ENCODE data around the gene CNIH3.
"Not testable (repeated sequence)": the region's sequence is repeated elsewhere in the genome, so short reads cannot be mapped to it uniquely, and the experiment has no call there.

CNIH3 gene

DNA sequence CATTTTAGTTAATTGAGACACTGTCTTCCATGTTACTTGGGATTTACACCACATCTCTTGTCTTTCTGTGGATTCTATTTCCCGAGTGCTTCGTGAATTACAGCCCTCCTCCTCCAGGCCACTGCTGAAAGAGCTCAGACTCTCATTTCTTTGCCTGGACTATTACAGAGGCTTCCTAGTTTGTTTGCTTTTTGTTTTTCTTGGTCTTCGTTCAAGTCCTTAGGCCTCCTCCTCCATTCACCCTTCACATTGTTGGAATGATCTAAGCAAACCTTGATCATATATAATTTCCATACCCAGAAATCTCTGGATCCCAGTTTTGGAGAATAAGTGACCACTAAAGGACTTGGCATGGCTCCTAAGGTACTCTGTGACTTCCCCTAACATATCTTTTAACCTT, 94.1 kb downstream of the CNIH3 start:
- H3K9me3 Mint-ChIP-seq, result no peaks in the 10 kb centered on the region
- H3K27ac Mint-ChIP-seq, result no peak overlapping the region
- H3K36me3 Mint-ChIP-seq (ENCODE audit: insufficient read depth), result no peaks in the 10 kb centered on the region
- DNase-seq (no peak), ATAC-seq (replicated peaks) (no peak)
- no peak overlapping the region for H3K4me3 Mint-ChIP-seq
- no peaks in the 10 kb centered on the region for H3K4me1 Mint-ChIP-seq (ENCODE audit: low read depth in 2 of 2)
- H3K27me3 Mint-ChIP-seq, result peaks cover 48 to 57% of the 10 kb centered on the region in 2 donors

DNA sequence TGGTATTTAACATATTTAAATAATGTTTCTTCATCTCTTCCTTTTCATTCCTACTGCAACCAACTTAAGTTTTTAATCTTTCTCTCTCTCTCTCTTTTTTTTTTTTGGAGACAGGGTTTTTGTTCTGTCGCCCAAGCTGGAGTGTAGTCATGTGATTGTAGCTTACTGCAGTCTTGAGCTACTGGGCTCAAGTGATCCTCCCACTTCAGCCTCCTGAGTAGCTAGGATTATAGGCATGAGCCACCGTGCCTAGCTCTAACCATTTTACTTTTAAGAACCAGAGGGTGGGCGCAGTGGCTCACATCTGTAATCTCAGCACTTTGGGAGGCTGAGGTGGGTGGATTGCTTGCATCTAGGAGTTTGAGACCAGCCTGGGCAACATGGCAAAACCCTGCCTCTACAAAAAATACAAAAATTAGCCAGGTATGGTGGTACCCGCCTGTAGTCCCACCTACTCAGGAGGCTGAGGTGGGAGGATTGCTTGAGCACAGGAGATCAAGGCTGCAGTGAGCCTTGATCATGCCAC, 95.2 kb downstream of the CNIH3 start:
- H3K4me3 Mint-ChIP-seq; H3K36me3 Mint-ChIP-seq (ENCODE audit: insufficient read depth); H3K4me1 Mint-ChIP-seq (ENCODE audit: low read depth in 2 of 2); H3K9me3 Mint-ChIP-seq; ATAC-seq (replicated peaks); H3K27ac Mint-ChIP-seq; DNase-seq: not testable (repeated sequence)
- H3K27me3 Mint-ChIP-seq, result peaks cover 58 to 68% of the 10 kb centered on the region in 2 donors

DNA sequence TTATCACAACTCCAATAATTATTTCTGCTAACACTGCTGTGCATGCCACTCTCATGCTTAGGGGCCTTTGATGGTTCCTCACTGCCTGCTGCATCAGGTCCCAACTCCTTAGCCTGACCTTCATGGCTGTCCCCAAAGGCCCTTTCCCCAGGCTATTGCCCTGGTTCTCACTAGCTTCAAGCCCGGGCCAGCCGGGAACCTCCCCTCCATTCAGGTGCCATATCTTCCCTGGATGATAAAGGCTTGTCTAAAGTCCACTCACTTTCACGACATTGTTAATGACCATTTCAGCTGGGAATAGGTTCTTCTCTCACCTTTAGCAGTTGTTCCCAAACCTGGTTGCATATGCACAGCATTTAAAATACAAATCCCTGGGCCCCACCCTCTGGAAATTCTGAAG, 95.8 kb downstream of the CNIH3 start:
- H3K36me3 Mint-ChIP-seq (ENCODE audit: insufficient read depth), result no peaks in the 10 kb centered on the region
- H3K4me1 Mint-ChIP-seq (ENCODE audit: low read depth in 2 of 2), result no peaks in the 10 kb centered on the region
- H3K27me3 Mint-ChIP-seq, result peaks cover 61 to 74% of the 10 kb centered on the region in 2 donors
- H3K9me3 Mint-ChIP-seq, result no peaks in the 10 kb centered on the region
- H3K27ac Mint-ChIP-seq, result no peak overlapping the region
- ATAC-seq (replicated peaks), result no peak
- DNase-seq, result no peak
- H3K4me3 Mint-ChIP-seq, result no peak overlapping the region

DNA sequence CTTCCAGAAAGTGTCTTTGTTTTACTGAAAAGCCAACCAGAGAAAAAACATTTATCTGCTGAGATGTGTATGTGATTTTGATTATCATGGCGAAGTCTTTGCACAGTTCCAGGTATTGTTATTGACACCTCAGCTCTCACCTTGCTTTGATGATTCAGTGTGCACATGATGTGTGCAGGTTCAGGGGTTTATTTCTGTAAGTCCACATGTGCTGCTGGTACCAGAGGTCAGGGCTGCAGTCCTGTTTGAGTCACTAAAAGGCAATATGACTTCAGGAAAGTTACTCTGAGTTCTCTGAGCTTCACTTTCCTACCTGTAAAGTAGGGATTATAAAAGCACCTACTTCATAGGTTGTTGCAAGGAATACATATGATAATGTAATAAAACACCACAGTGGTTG, 97.1 kb downstream of the CNIH3 start:
- Mint-ChIP-seq H3K4me3 (no peak overlapping the region), H3K36me3 (ENCODE audit: insufficient read depth) (no peaks in the 10 kb centered on the region), H3K27me3 (peaks cover 60 to 78% of the 10 kb centered on the region in 2 donors), H3K9me3 (no peaks in the 10 kb centered on the region), H3K4me1 (ENCODE audit: low read depth in 2 of 2) (peaks cover 0 to 1% of the 10 kb centered on the region in 2 donors), H3K27ac (no peak overlapping the region)
- ATAC-seq (replicated peaks) (no peak), DNase-seq (no peak)

DNA sequence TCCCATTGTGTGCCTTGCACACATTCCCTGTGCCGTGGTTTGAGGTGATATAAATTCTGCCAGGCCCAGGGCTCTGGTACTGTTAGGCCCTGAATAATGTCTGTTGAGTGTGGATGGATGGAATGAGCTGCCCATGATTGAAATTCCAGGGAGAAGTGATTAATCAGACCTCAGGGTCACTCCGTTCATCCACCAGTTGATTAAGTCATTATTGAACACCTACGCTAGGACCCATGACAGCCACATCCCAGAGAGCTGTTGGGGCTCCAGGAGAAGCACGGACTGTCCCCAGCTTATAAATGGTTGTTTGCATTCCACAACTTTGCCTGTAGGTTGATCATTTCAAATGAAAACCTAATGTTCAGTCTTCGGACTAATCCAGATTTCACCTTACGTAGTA, 98.4 kb downstream of the CNIH3 start:
- H3K36me3 Mint-ChIP-seq (ENCODE audit: insufficient read depth), result no peaks in the 10 kb centered on the region
- no peaks in the 10 kb centered on the region for H3K9me3 Mint-ChIP-seq
- ATAC-seq (replicated peaks) (no peak), DNase-seq (no peak)
- peaks cover 58 to 76% of the 10 kb centered on the region in 2 donors for H3K27me3 Mint-ChIP-seq
- H3K4me1 Mint-ChIP-seq (ENCODE audit: low read depth in 2 of 2), result peaks cover 0 to 1% of the 10 kb centered on the region in 2 donors
- no peak overlapping the region for H3K27ac Mint-ChIP-seq
- H3K4me3 Mint-ChIP-seq, result no peak overlapping the region

DNA sequence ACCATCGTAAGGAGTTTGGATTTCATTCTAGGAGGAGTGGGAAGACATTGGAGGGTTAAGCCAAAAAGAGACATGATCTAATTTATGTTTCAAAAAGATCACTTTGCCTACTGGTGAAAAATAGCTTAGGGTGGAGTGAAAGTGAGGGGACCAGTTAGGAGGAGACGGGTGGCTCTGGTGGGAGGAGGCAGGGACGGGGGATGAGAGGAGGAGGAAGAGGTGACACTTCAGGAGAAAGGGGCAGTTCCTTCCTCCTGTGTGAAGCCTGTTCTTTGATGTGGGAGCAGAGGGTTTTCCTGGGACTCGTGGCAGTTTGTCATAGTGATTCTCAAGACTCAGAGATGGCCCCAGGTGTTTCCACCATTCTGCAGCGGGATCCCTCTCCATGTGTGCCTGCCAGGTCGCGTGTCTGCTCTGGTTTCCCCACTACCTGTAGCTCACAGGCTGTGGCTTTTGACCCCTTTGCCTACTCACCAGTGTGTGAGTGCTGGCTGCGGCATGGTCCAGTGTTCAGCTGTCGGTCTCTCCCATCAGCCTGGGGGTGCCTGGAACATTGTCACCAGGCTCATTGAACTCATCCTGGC, 102.4 kb downstream of the CNIH3 start:
- Mint-ChIP-seq H3K36me3 (ENCODE audit: insufficient read depth) (no peaks in the 10 kb centered on the region), H3K9me3 (no peaks in the 10 kb centered on the region), H3K27ac (no peak overlapping the region), H3K4me1 (ENCODE audit: low read depth in 2 of 2) (peaks cover 0 to 1% of the 10 kb centered on the region in 2 donors), H3K4me3 (no peak overlapping the region), H3K27me3 (peaks cover 44 to 81% of the 10 kb centered on the region in 2 donors)
- ATAC-seq (replicated peaks) (no peak), DNase-seq (no peak)

DNA sequence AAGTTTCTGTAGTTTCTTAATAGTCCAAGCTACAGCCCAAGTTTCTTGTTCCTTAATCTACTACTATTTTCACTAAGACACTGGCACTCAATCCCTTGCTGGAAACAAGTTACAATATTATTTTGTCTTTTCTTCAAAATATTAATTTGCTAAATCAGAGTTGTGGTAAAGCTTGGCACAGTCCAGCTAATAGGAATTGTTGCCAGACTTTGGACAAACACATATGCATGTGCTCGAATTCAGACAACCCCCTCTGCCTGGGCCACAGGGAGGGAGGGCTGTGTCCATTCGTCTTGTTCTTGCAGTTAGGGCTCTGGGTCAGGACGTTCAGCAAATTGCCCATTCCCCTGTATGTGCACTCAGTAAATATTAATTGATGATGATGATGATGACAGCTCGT, 103.6 kb downstream of the CNIH3 start:
- no peaks in the 10 kb centered on the region for H3K36me3 Mint-ChIP-seq (ENCODE audit: insufficient read depth)
- DNase-seq (no peak), ATAC-seq (replicated peaks) (no peak)
- no peaks in the 10 kb centered on the region for H3K9me3 Mint-ChIP-seq
- no peak overlapping the region for H3K27ac Mint-ChIP-seq
- peaks cover 43 to 76% of the 10 kb centered on the region in 2 donors for H3K27me3 Mint-ChIP-seq
- no peak overlapping the region for H3K4me3 Mint-ChIP-seq
- peaks cover 0 to 1% of the 10 kb centered on the region in 2 donors for H3K4me1 Mint-ChIP-seq (ENCODE audit: low read depth in 2 of 2)

DNA sequence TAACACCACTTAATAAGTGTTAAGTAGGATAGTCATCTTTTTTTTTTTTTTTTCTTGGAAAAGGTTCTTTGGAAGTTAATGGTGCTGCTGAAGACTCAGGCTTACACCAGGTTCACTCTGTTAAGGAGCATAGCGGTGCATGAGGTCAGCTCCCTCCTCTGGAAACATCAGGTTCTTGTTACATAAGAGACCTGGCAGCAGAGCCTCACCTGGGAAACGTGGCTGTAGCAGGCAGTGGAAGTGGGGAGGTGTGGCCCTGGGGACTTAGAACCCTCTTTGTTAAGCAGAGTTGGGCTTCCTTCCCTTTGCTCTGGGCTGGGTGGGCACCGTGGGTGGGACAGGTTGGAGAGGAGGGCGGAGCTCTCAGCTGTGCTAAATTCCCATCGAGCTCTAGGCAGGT, 104.1 kb downstream of the CNIH3 start:
- no peak overlapping the region for H3K4me3 Mint-ChIP-seq
- peaks cover 0 to 1% of the 10 kb centered on the region in 2 donors for H3K4me1 Mint-ChIP-seq (ENCODE audit: low read depth in 2 of 2)
- no peaks in the 10 kb centered on the region for H3K9me3 Mint-ChIP-seq
- DNase-seq, result no peak
- H3K27me3 Mint-ChIP-seq, result peaks cover 38 to 71% of the 10 kb centered on the region in 2 donors
- no peak for ATAC-seq (replicated peaks)
- H3K36me3 Mint-ChIP-seq (ENCODE audit: insufficient read depth), result no peaks in the 10 kb centered on the region
- no peak overlapping the region for H3K27ac Mint-ChIP-seq

DNA sequence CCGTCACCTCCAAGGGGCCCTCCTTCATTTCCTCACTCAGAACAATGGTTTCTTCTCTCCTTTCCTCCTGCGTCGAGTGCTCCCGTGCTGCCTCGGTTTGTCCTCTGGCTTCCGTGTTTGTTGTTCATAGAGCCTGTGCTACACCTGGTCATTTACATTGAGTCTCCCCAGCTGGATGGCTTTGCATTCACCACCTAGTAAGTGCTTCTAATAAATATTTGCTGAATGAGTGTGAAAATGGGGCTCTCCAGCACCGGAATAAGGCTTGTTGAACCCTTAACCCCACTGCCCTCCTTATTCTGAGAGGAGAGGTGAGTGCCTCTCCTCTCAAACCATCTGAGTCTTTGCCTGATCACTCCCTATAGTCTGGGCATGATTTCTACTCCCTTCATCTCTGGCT, 104.9 kb downstream of the CNIH3 start:
- DNase-seq, result no peak
- no peak overlapping the region for H3K27ac Mint-ChIP-seq

DNA sequence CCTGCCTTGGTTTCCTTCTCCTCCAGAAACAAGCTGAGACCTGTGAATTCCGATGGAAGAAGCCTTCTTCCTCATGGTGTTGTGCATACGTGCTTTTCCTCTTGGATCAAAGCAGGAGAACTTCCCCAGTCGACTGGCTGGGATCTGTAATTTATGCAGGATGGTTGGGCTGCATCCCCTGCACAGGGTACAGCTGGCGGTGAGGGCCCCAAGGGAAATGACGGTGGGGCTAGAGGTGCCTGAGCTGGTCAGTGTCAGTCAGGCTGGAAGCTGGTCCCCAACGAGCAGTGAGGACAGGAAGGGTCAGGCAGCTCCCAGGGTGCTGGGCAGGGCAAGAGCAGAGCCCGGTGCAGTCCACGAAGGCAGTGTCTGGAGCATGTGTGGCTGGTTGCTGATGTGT, 106.7 kb downstream of the CNIH3 start:
- H3K36me3 Mint-ChIP-seq (ENCODE audit: insufficient read depth), result peaks cover 3% of the 10 kb centered on the region
- H3K4me1 Mint-ChIP-seq (ENCODE audit: low read depth in 2 of 2), result peaks cover 0 to 1% of the 10 kb centered on the region in 2 donors
- DNase-seq, result no peak
- ATAC-seq (replicated peaks), result no peak
- no peak overlapping the region for H3K4me3 Mint-ChIP-seq
- H3K27me3 Mint-ChIP-seq, result peaks cover 24 to 46% of the 10 kb centered on the region in 2 donors
- H3K27ac Mint-ChIP-seq, result no peak overlapping the region
- H3K9me3 Mint-ChIP-seq, result no peaks in the 10 kb centered on the region

More for the DNA sequence above, 104.9 kb downstream of the CNIH3 start:
- peaks cover 1% of the 10 kb centered on the region for H3K36me3 Mint-ChIP-seq (ENCODE audit: insufficient read depth)
- no peak for ATAC-seq (replicated peaks)
- H3K9me3 Mint-ChIP-seq, result no peaks in the 10 kb centered on the region
- H3K27me3 Mint-ChIP-seq, result peaks cover 32 to 63% of the 10 kb centered on the region in 2 donors
- no peak overlapping the region for H3K4me3 Mint-ChIP-seq
- H3K4me1 Mint-ChIP-seq (ENCODE audit: low read depth in 2 of 2), result peaks cover 0 to 1% of the 10 kb centered on the region in 2 donors

DNA sequence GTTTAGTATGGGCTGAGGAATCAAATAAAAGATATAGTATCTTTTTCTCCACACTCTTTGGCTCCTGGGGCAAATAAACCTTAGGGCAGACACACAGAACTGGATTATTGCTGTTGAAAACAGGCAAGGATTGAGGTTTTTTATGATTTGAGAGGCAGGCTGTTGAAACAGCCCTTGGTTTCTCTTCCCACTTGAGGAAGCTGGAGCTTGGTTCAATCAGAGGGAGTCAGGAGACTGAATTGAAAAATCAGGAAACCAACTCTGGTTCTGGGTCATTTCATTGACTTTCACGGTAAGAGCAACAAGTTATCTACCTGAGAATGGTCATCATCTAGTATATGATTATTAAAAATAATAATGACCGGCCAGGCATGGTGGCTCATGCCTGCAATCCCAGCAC, 108.4 kb downstream of the CNIH3 start:
- no peak overlapping the region for H3K27ac Mint-ChIP-seq
- no peaks in the 10 kb centered on the region for H3K4me1 Mint-ChIP-seq (ENCODE audit: low read depth in 2 of 2)
- no peak overlapping the region for H3K4me3 Mint-ChIP-seq
- DNase-seq (no peak), ATAC-seq (replicated peaks) (no peak)
- H3K9me3 Mint-ChIP-seq, result no peaks in the 10 kb centered on the region
- peaks cover 3% of the 10 kb centered on the region for H3K36me3 Mint-ChIP-seq (ENCODE audit: insufficient read depth)
- H3K27me3 Mint-ChIP-seq, result peaks cover 12 to 31% of the 10 kb centered on the region in 2 donors

DNA sequence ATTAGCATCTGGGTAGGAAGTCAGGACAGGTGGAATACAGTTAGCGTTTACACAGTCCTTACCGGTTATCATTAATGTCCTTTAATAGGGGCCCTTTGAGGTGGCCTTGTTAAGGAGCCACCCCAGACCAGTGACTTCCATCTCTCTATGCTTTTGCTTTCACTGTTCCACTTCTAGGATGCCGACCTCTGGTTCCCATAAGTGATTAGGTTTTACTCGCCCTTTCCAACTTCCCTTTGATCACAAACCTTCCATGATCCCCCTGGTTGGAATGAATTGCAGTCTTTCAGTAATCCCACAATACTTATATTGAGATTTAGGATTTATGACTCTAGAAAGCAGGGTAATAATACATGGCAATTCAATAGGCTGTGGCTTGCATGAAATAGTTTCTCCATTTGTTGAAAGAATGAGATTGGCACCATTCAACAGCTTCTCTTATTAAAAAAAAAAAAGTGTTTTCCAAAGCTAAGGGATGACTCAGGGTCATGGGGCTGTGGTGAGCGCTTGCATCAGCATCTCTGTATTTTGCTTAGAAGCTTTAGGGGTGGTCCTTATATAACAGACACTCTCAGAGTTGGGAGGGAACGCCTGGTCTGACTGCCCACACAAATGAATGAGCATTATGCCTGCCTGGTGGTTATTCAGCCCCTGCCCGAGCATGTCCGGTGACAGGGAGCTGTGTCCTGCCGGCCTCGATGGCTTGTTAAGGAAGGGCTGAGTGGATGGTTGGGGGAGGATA, 110.5 kb downstream of the CNIH3 start:
- H3K27me3 Mint-ChIP-seq, result peaks cover 9 to 16% of the 10 kb centered on the region in 2 donors
- H3K4me3 Mint-ChIP-seq, result no peak overlapping the region
- peaks cover 3% of the 10 kb centered on the region for H3K36me3 Mint-ChIP-seq (ENCODE audit: insufficient read depth)
- no peaks in the 10 kb centered on the region for H3K4me1 Mint-ChIP-seq (ENCODE audit: low read depth in 2 of 2)
- no peak overlapping the region for H3K27ac Mint-ChIP-seq
- DNase-seq (no peak), ATAC-seq (replicated peaks) (no peak)
- H3K9me3 Mint-ChIP-seq, result no peaks in the 10 kb centered on the region

DNA sequence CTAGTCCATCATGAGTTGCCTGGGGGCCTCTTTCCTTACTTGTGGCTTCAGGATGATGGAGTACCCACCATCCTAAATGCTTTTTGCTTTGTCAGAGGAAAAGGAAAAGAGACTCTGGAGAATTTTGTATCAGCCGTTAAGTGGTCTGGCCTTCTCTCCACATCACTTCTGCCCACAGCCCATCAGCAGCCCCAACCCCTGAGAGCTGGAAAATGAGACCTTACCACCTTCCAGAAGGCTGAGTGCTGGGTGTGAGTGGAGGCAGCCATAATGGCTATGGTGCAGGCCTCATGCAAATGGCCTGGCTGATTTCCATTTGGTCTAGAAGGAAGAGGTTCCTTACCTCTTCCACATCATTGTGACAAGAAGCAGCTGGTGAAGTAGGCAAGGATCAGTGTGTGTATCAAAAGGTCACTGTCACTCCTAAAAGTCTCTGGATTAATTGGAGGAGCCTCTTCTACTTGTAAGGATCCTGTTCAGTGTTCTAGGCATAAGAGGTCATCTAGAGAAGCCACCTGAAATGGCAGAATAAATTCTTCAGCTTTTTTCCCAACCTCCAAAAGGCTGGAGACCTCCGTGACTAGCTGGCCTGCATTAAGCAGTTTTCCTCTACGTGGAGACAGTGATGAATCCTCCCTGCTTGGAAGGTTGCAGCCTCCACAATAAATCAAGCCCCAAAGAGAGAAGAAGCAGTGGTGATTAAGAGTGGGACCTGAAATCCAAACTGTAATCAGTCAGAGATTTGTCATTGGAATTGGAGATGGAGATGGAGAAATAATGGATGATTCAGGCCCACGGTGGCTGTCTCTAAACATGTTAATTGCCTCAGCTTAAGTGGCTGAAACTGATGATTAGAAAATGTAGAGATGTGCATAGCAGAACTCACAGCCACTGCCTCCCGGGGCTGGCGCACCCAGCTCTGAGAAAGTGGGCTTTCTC, 111.5 kb downstream of the CNIH3 start:
- Mint-ChIP-seq H3K9me3 (no peaks in the 10 kb centered on the region), H3K4me3 (no peak overlapping the region), H3K4me1 (ENCODE audit: low read depth in 2 of 2) (no peaks in the 10 kb centered on the region), H3K27me3 (peaks cover 7 to 13% of the 10 kb centered on the region in 2 donors), H3K27ac (no peak overlapping the region), H3K36me3 (ENCODE audit: insufficient read depth) (peaks cover 3% of the 10 kb centered on the region)
- no peak for DNase-seq
- ATAC-seq (replicated peaks), result no peak
